Measurements from ENCODE around the gene ALLC. TPM values are rescaled to one million over a fixed set of nuclear protein-coding genes. Genes with fewer than 3 reads are reported as not detected.
A peak's percentile ranks its signal among the peaks of the same experiment; 100 is the strongest.

ALLC gene
- total and polyA plus RNA-seq, 2 experiments from 2014 or later: not detected

- no peaks in the 10 kb centered on the region for H3K4me1 ChIP-seq (ENCODE audit: insufficient read depth)
- 88% methylated on average over 22 of the region's 23 CpGs for WGBS (ENCODE audit: low lambda C conversion rate, missing lambda C conversion rate)
Observed at GRCh38 chr2:3725458-3726250, 67.7 kb downstream of the ALLC start.

DNA sequence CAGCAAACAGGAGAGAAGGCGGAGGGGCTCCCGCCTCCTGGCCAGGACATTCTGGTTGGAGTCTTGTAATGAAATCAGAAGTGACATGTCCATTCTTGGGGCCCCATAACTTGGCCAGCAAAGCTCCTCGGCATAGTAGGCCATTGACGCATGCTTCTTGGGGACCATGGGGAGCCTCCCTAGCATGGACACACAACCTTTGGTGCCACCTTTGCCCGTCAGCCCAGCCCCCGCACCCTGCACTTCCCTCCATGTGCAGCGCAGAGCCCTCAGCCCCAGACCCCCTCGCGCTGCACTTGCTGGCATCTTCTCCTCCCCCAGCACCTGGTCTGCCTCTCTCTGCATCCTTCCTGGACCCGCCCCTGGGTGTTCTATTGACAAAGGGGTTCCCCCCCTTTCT lies 68.5 kb downstream of the ALLC start:
- Histone ChIP-seq H3K36me3 (replicated peaks; ENCODE audit: insufficient read depth, low read depth) (no peaks in the 10 kb centered on the region), H4K20me1 (ENCODE audit: insufficient read depth, poor library complexity, severe bottlenecking) (no peaks in the 10 kb centered on the region)

More at GRCh38 chr2:3725458-3726250, 67.7 kb downstream of the ALLC start:
- Histone ChIP-seq H3K9me2 (replicated peaks; ENCODE audit: insufficient read depth) (no peaks in the 10 kb centered on the region), H3K27ac (no peak overlapping the region), H2AFZ (no peak overlapping the region), H3K27me3 (no peaks in the 10 kb centered on the region), H3K9me3 (ENCODE audit: low read depth) (no peaks in the 10 kb centered on the region), H3K79me2 (no peaks in the 10 kb centered on the region), H3K4me2 (no peak overlapping the region), H3K4me3 (no peak overlapping the region), H3K36me3 (replicated peaks; ENCODE audit: insufficient read depth, low read depth) (no peaks in the 10 kb centered on the region), H4K20me1 (ENCODE audit: insufficient read depth, poor library complexity, severe bottlenecking) (no peaks in the 10 kb centered on the region)
- TF ChIP-seq, protein P1, sequence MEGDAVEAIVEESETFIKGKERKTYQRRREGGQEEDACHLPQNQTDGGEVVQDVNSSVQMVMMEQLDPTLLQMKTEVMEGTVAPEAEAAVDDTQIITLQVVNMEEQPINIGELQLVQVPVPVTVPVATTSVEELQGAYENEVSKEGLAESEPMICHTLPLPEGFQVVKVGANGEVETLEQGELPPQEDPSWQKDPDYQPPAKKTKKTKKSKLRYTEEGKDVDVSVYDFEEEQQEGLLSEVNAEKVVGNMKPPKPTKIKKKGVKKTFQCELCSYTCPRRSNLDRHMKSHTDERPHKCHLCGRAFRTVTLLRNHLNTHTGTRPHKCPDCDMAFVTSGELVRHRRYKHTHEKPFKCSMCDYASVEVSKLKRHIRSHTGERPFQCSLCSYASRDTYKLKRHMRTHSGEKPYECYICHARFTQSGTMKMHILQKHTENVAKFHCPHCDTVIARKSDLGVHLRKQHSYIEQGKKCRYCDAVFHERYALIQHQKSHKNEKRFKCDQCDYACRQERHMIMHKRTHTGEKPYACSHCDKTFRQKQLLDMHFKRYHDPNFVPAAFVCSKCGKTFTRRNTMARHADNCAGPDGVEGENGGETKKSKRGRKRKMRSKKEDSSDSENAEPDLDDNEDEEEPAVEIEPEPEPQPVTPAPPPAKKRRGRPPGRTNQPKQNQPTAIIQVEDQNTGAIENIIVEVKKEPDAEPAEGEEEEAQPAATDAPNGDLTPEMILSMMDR (IDR thresholded peaks at IDR 0.05; ENCODE audit: poor library complexity): no peak
- no peak for TF ChIP-seq EZH2phosphoT487 (IDR thresholded peaks at IDR 0.05; ENCODE audit: low read depth, severe bottlenecking, unreplicated experiment)
- no peak for TF ChIP-seq EZH2 (IDR thresholded peaks at IDR 0.05; ENCODE audit: borderline replicate concordance)
- no peak for DNase-seq (ENCODE audit: low spot score)

DNA sequence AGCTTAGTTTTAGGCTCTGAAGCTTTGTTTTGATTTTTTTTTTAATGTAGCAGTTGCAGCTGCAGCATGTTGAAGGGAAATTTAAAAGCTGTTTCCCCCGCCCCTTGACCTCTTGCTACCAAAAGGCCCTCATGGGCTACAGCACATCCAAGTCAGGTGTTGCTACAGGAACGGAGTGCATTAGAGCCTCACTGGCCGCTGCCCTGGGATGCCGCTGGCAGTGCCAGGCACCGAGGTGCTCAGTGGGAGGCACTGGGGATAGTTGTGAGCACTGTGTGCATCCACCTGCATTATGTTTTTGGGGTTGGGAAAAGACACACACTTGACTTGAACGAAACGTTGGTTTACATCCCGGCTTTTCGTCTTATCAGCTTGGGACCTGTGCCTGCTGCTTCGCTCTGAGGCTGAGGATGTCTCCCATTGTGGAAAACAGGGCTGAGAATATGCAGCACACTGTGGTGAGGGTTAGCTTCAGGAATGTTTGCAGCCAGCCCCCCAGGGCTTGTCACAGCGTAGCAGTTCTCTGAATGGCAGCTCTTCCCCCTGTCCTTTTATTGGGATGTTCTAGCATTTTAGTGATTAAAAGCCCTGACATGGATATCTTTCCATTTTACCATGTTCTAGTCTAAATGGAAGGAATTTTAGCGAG lies 69.5 kb downstream of the ALLC start:
- Histone ChIP-seq H3K4me2 (peak overlapping the region; percentile 74), H2AFZ (no peak overlapping the region), H3K4me1 (ENCODE audit: insufficient read depth) (no peaks in the 10 kb centered on the region), H3K79me2 (no peaks in the 10 kb centered on the region), H3K27me3 (no peaks in the 10 kb centered on the region), H3K4me3 (no peak overlapping the region), H3K9me3 (ENCODE audit: low read depth) (no peaks in the 10 kb centered on the region), H3K27ac (no peak overlapping the region), H3K36me3 (replicated peaks; ENCODE audit: insufficient read depth, low read depth) (no peaks in the 10 kb centered on the region), H3K9me2 (replicated peaks; ENCODE audit: insufficient read depth) (no peaks in the 10 kb centered on the region), H4K20me1 (ENCODE audit: insufficient read depth, poor library complexity, severe bottlenecking) (no peaks in the 10 kb centered on the region)
- WGBS (ENCODE audit: low lambda C conversion rate, missing lambda C conversion rate): 54% methylated on average over 12 of the region's 12 CpGs
- no peak for DNase-seq (ENCODE audit: low spot score)
- TF ChIP-seq, protein P1 (IDR thresholded peaks at IDR 0.05; ENCODE audit: poor library complexity): no peak
- TF ChIP-seq EZH2 (IDR thresholded peaks at IDR 0.05; ENCODE audit: borderline replicate concordance): no peak
- TF ChIP-seq EZH2phosphoT487 (IDR thresholded peaks at IDR 0.05; ENCODE audit: low read depth, severe bottlenecking, unreplicated experiment): no peak

More for the DNA sequence above, 68.5 kb downstream of the ALLC start:
- Histone ChIP-seq H3K9me2 (replicated peaks; ENCODE audit: insufficient read depth) (no peaks in the 10 kb centered on the region), H3K4me3 (no peak overlapping the region), H2AFZ (no peak overlapping the region), H3K4me2 (no peak overlapping the region), H3K79me2 (no peaks in the 10 kb centered on the region), H3K9me3 (ENCODE audit: low read depth) (no peaks in the 10 kb centered on the region), H3K27ac (no peak overlapping the region), H3K4me1 (ENCODE audit: insufficient read depth) (no peaks in the 10 kb centered on the region), H3K27me3 (no peaks in the 10 kb centered on the region)
- no peak for DNase-seq (ENCODE audit: low spot score)
- no peak for TF ChIP-seq EZH2phosphoT487 (IDR thresholded peaks at IDR 0.05; ENCODE audit: low read depth, severe bottlenecking, unreplicated experiment)
- TF ChIP-seq, protein P1 (IDR thresholded peaks at IDR 0.05; ENCODE audit: poor library complexity): no peak
- TF ChIP-seq EZH2 (IDR thresholded peaks at IDR 0.05; ENCODE audit: borderline replicate concordance): no peak
- WGBS (ENCODE audit: low lambda C conversion rate, missing lambda C conversion rate): 91% methylated on average over 10 of the region's 10 CpGs

Data from hepatocyte (in vitro differentiated cells).